Transverse colon (tissue), 4 donors: ENCODE measurements around the gene MICAL2. TPM values are rescaled to one million over a fixed set of nuclear protein-coding genes. Genes with fewer than 3 reads are reported as not detected.

Experiments used
- DNase-seq: peaks from one replicate; pipeline ENCODE4 v3.0.0-alpha.2; 2019
- H3K27ac ChIP-seq, 4 donors: fragments of 200-600 bp; sonication (generic); 2 replicates each; pipeline ENCODE4 v1.5.1; 2016 to 2018; ENCODE audit warnings: inconsistent platforms in 4 of 4
- H3K27me3 ChIP-seq: fragments of 200-600 bp; sonication (generic); 2 replicates; pipeline ENCODE4 v1.5.1; 2017; ENCODE audit warnings: inconsistent platforms
- H3K36me3 ChIP-seq, 4 donors: fragments of 200-600 bp; sonication (generic); 2 replicates each; pipeline ENCODE4 v1.5.1; 2017 to 2019; ENCODE audit warnings: inconsistent platforms in 4 of 4
- H3K4me1 ChIP-seq, 4 donors: fragments of 200-600 bp; sonication (generic); 2 replicates each; pipeline ENCODE4 v1.5.1; 2017 to 2020; ENCODE audit warnings: inconsistent platforms in 4 of 4
- H3K4me3 ChIP-seq, 4 donors: fragments of 200-600 bp; sonication (generic); 1 replicate in 1 of 4; 2 replicates in 3 of 4; pipeline versions ENCODE4 v1.5.1 to v1.6.1; 2017 to 2019; ENCODE audit warnings: inconsistent platforms in 4 of 4
- H3K9me3 ChIP-seq, 2 donors: fragments of 200-600 bp; sonication (generic); 2 replicates each; pipeline ENCODE4 v1.5.1; 2017 to 2019; ENCODE audit warnings: inconsistent platforms in 2 of 2
- CTCF ChIP-seq, 5 experiments: fragments of 200-600 bp in 3 of 5; fragments of 450-650 bp in 2 of 5; sonication (generic) in 3 of 5; IDR thresholded peaks; 1 replicate in 2 of 5; 2 replicates in 3 of 5; pipeline ENCODE4 v1.5.1; 2016 to 2017; ENCODE audit warnings: antibody characterized with exemption in 5 of 5, inconsistent platforms in 3 of 5, mild to moderate bottlenecking in 2 of 5, moderate library complexity in 1 of 5
- EP300 ChIP-seq: sonication (generic); formaldehyde crosslinking; IDR thresholded peaks from one replicate; pipeline ENCODE4 v1.6.1; 2017; ENCODE audit warnings: antibody characterized with exemption, low read depth
- POLR2A ChIP-seq: fragments of 450-650 bp; IDR thresholded peaks from one replicate; pipeline ENCODE4 v1.6.1; 2016; ENCODE audit warnings: antibody characterized with exemption, mild to moderate bottlenecking, moderate library complexity
- POLR2AphosphoS5 ChIP-seq, 3 donors: sonication (generic); formaldehyde crosslinking; IDR thresholded peaks; one replicate each; pipeline ENCODE4 v1.6.1; 2016; ENCODE audit warnings: antibody characterized with exemption in 3 of 3
- WGBS, 2 donors: methylation state at CpG; one replicate each; pipeline ENCODE4 v1.1.5; 2018; ENCODE audit warnings: low coverage in 1 of 2; 5-methylcytosine and 5-hydroxymethylcytosine counted together
- in situ Hi-C, 4 donors: fragments of 200-750 bp; cut with MboI; loops; one replicate each; pipeline versions ENCODE4 v1.15.0 to v1.15.1; 2017; ENCODE audit warnings: low sequenced_read_pairs in 3 of 4, low pct_ligation_motif_present in 1 of 4, low pct_unique_long_range_greater_than_20kb in 1 of 4
- intact Hi-C: fragments of 100-400 bp; cut with DNase I; formaldehyde crosslinking; loops from one replicate; pipeline ENCODE4 v1.15.1; 2023; ENCODE audit warnings: low total_unique reads
- total RNA-seq, 4 donors: library from RNA; depleted of rRNA; stranded (reverse); fragments of >200 nt; gene quantifications; one replicate each; pipeline ENCODE4 v1.1.0, GENCODE V29; 2016

The MICAL2 gene
- total RNA-seq, 4 donors from 2014 or later: 309 to 483 (median 316) TPM

GRCh38 chr11:12126344-12127019 is 16.1 kb downstream of the MICAL2 start:
- intact Hi-C loops: no loop called here
- H3K9me3 ChIP-seq: no peaks in the 10 kb centered on the region
- H3K27ac ChIP-seq: peak overlapping the region; percentile 41 to 74 (median 58)
- H3K36me3 ChIP-seq: no peaks in the 10 kb centered on the region
- 49 to 66% methylated on average over 3 to 4 of the region's 4 CpGs for WGBS, 2 donors
- in situ Hi-C loops: no loop called here
- H3K27me3 ChIP-seq: no peaks in the 10 kb centered on the region
- TF ChIP-seq POLR2AphosphoS5 (IDR thresholded peaks at IDR 0.05): no peak
- no peak for TF ChIP-seq POLR2A
- no peak for TF ChIP-seq CTCF (IDR thresholded peaks at IDR 0.05)
- no peak for TF ChIP-seq EP300
- no peak for DNase-seq
- no peak overlapping the region for H3K4me3 ChIP-seq
- H3K4me1 ChIP-seq: peaks cover 18 to 77% (median 40%) of the 10 kb centered on the region in 4 donors

GRCh38 chr11:12127206-12127898 is 17.0 kb downstream of the MICAL2 start:
- WGBS, 2 donors: 70 to 73% methylated on average over 3 to 4 of the region's 4 CpGs
- no peaks in the 10 kb centered on the region for H3K36me3 ChIP-seq
- intact Hi-C loops: no loop called here

GRCh38 chr11:12128301-12128751 is 17.9 kb downstream of the MICAL2 start:
- TF ChIP-seq CTCF (IDR thresholded peaks at IDR 0.05) (no peak), EP300 (no peak), POLR2A (no peak), POLR2AphosphoS5 (IDR thresholded peaks at IDR 0.05) (no peak)
- Histone ChIP-seq H3K4me1 (peaks cover 23 to 87% (median 46%) of the 10 kb centered on the region in 4 donors), H3K4me3 (no peak overlapping the region), H3K36me3 (no peaks in the 10 kb centered on the region), H3K27ac (peak overlapping the region in 1 of 4 donors; percentile 71), H3K27me3 (no peaks in the 10 kb centered on the region), H3K9me3 (no peaks in the 10 kb centered on the region)
- DNase-seq: no peak
- 56 to 78% methylated on average over 1 of the region's 1 CpG for WGBS, 2 donors
- in situ Hi-C loops (no loop called here), intact Hi-C loops (no loop called here)

More at GRCh38 chr11:12127206-12127898, 17.0 kb downstream of the MICAL2 start:
- no peaks in the 10 kb centered on the region for H3K27me3 ChIP-seq
- peak overlapping the region; percentile 14 to 69 (median 34) for H3K27ac ChIP-seq
- no peaks in the 10 kb centered on the region for H3K9me3 ChIP-seq
- no peak overlapping the region for H3K4me3 ChIP-seq
- in situ Hi-C loops: no loop called here
- peaks cover 23 to 83% (median 43%) of the 10 kb centered on the region in 4 donors for H3K4me1 ChIP-seq
- TF ChIP-seq EP300: no peak
- DNase-seq: no peak

GRCh38 chr11:12129227-12129626 is 18.8 kb downstream of the MICAL2 start:
- H3K9me3 ChIP-seq: no peaks in the 10 kb centered on the region
- WGBS, 2 donors: 77% methylated on average over 4 of the region's 4 CpGs; no CpG with 5 or more reads in 1 of the 2 donors
- intact Hi-C loops (no loop called here), in situ Hi-C loops (no loop called here)
- H3K4me1 ChIP-seq: peaks cover 23 to 87% (median 54%) of the 10 kb centered on the region in 4 donors
- H3K36me3 ChIP-seq: no peaks in the 10 kb centered on the region
- DNase-seq: no peak
- no peak overlapping the region for H3K4me3 ChIP-seq
- H3K27ac ChIP-seq: peak overlapping the region; percentile 11 to 72 (median 72)
- H3K27me3 ChIP-seq: no peaks in the 10 kb centered on the region
- no peak for TF ChIP-seq CTCF (IDR thresholded peaks at IDR 0.05)
- no peak for TF ChIP-seq POLR2AphosphoS5 (IDR thresholded peaks at IDR 0.05)
- no peak for TF ChIP-seq POLR2A
- TF ChIP-seq EP300: no peak
